ENCODE measurements around the gene HCLS1.
"Not testable (repeated sequence)": the region's sequence is repeated elsewhere in the genome, so short reads cannot be mapped to it uniquely, and the experiment has no call there.

The HCLS1 gene

DNA sequence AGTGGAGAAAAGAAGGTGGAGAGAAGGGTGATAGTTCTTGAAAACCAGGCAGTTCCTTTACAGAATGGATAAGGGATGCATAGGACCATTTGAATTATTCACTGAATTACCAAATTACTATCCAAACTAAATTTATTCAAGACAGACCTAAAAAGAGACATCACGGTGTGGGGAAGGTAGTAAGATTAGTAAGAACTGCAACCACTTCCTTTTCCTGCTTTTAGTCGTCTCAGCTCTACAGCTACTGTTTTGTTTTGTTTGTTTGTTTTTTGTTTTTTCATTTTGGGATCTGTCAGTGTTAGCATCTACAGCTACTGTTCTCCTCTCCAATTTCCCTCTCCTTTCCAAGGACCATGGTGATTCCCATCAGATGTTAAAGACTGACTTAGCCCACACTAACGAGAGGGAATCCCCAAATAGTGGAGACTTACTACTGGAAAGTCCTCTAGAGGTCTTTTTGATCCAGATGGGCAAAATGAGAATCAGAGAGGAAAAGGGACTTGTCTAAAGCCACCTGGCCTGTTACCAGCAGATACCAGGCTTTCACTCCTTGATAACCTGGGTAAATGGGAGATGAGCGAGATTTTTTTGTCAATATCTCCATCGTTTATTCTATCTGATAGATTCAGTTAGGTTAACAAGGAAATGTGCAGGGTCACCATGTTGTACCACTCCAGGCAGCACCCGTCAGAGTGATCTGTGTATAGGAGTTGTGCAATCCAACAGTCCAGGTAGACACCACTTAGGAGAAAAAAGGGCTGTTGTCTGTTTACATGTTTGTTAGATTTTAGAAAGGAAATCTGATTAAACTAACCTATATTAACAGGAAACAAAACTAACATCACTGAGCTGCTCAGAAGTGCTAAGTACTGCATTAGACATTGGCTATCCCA is 6.0 kb downstream of the HCLS1 start:
- no peak for DNase-seq

DNA sequence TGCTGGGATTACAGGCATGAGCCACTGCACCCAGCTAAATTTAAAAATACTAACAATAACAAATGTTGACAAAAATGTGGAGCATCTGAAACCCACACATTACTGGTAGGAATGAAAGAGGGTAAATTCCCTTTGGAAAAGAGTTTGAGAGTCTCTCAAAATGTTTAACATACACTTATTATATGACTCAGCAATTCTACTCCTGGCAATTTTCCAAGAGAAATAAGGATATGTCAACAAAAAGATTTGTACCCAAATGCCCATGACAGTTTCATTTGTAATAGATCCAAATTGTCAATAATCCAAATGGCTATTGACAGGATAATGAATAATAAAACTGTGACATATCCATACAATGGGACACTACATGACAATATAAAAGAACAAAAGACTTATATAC is 9.0 kb downstream of the HCLS1 start:
- no peak for DNase-seq

DNA sequence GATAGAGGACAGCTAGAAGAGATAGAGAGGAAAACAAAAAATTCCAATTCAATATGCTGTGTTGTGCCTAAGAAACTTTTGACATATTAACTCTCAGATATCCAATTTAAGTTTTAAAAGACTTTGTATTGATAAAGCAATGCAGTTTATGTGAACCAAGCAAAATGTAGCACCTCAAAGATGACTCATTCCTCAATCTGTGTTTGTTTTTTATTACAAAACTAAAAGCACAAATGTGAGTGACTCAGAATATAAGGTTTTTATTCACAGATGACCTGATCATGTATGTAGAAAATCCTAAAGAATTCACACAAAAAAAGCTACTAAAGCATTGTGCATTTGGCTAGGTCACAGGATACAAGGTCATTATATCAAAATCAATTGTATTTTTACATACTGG is 11.1 kb downstream of the HCLS1 start:
- DNase-seq = no peak

- no peak for DNase-seq
Measured at GRCh38 chr3:121648219-121648958, 12.3 kb downstream of the HCLS1 start.

GRCh38 chr3:121645054-121645453 is 15.6 kb downstream of the HCLS1 start:
- no peak for DNase-seq

DNA sequence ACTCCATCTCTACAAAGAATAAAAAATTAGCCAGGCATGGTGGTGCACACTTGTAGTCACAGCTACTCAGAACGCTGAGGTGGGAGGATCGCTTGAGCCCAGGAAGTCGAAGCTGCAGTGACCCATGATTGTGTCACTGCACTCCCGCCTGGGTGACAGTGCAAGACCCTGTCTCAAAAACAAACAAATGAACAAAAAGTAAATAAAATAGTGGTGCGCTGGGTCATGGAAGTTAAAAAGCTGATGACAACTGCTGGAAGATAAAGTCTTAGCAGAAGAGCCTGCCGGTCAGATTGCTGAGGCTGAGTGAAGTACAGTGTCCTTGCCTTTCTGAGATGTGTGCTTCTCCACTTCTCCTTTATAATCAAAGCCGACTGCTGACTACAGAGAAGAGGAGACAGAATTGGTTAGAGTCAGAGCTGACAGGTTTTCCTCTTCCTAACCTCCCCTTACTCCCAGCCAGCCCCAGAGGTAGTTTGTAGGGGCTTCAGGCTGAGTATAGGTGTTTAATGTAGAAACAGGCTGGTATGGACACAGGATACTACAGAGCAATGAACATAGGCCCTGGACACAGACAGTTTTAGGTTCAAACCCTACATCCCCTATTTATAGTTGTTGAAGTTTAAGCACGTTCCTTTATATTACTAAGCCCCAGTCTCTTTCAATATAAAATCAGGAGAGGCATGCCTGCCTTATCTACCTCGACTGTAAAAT is 17.9 kb downstream of the HCLS1 start:
- DNase-seq = no peak

DNA sequence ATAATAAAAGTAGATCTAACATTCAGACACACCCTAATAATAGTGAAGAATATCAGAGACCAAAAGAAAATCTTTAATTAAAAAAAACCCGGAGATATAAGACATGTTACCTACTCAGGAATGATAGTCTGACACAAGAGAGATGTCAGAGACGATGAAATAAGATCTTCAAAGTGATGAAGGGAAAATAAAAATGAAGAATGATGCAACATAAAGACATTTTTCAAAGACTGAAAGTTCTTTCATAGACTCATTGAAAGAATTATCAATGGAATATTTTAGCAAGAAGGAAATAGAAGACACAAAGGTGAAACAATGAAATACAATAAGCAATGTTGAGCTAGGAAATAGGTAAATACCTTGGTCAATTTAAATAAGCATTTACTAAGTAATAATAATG is 19.6 kb downstream of the HCLS1 start:
- no peak for DNase-seq

GRCh38 chr3:121637922-121638321 is 22.8 kb downstream of the HCLS1 start:
- no peak for DNase-seq

DNA sequence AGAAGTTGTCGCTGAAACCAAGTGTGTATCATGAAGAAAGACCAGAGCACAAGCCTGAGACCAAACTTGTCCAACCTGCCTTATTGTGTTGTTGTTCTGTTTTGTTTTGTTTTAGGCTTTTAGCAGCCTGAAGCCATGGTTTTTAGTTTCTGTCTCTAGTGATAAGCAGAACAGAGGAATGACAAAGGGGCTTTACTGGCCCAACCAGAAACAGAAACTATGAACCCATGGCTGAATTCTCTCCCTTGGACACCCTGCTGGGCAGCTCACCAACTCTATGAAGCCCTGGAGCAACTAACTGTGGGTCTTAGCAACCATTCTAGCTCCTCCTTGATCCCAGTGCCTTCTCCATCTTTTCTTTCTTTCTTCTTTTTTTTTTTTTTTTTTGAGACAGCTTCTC is 30.3 kb downstream of the HCLS1 start:
- DNase-seq = no peak

DNA sequence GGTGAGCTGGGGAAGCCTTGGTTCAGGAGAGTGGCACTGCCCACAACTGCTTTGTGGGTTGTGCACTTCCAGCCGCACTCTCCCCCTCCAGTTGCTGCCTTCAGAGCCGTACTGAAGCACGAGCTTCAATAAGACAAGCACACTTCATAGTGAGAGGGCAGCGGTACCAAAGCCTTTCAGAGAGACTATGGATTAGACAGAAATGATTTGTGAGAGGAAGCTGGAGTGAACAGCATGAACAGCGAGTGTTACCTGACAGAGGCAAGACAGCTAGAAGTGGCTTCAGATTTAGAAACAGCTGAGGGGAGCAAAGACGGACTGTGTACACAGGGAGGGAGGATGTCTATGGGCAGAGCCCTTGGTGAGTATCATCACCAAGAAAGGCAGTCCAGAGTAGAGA is 31.1 kb downstream of the HCLS1 start:
- no peak for DNase-seq

DNA sequence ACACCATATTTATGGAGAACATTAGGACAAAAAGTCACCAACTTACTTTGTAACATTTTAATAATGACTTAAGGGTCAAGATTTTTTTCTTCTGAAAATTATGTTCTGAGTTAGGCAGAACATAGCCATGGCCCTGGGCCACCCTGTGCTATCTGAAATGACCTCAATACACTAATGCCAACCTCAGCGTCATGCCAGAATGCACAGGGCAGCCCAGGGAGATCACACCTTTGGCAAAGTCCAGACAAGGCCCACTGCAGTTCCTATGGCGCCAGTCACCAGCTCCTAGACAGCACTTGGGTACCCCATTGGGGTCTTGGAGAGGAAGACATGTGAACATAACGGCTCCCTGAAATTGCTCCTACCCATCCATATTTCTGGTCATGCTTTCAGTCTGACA is 33.1 kb downstream of the HCLS1 start:
- no peak for DNase-seq

DNA sequence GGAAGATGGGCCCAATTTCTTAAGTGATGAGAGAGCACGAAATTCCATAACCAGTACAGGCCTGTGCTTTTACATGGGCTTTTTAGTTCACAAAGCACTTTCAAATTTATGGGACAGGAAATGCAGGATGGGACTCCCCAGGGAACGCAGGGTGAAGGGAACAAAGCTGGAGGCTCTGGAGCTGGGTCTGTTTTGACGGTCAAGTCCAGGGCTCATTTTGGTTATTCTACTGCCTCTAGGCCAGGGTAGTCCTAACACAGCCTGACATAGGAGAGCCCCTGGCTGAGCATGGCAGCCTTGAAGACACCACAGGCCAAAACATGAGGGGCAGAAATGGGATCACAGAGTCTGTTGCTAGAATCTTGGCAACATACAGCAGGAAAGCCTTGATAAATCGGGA is 33.5 kb downstream of the HCLS1 start:
- DNase-seq = no peak

GRCh38 chr3:121626495-121626894 is 34.2 kb downstream of the HCLS1 start:
- DNase-seq = no peak

- no peak for DNase-seq
Measured at GRCh38 chr3:121624147-121624899, 36.4 kb downstream of the HCLS1 start.

- DNase-seq = no peak
Measured at GRCh38 chr3:121621491-121621890, 39.2 kb downstream of the HCLS1 start.

GRCh38 chr3:121619691-121620090 is 41.0 kb downstream of the HCLS1 start:
- DNase-seq = no peak

- no peak for DNase-seq
Measured at GRCh38 chr3:121606106-121606505, 54.6 kb downstream of the HCLS1 start.

GRCh38 chr3:121604759-121605158 is 55.9 kb downstream of the HCLS1 start:
- no peak for DNase-seq

DNA sequence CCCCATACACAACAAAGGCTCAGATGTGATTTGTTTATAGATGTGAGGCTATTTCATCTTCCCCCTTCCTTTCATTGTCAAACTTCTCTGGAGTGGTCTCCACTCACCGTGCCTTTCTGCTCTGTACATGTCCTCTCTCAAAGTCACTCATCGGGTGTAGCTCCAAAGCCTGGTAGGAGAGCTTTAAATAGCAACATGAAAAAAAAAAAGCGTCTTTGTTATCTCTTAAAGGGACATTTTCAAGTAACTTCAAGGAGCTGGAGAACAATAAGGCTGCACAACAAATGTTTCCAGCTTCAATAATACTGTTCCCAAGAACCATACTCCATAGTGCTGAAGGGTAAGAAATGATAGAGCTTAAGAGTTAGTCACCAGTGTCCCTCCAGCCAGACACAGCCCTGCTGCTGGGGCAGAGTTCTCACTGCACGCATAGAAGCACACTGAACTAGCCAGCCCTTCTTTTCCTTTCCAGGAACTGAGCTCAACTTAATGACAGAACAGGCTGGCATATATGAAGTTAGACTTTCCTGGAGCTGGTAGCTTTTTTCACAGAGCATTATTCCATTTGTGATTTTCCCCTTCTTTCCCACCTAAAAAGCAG is 59.4 kb downstream of the HCLS1 start:
- DNase-seq = no peak

- not testable (repeated sequence) for DNase-seq
Measured at GRCh38 chr3:121599900-121600299, 60.8 kb downstream of the HCLS1 start.

GRCh38 chr3:121598564-121598963 is 62.1 kb downstream of the HCLS1 start:
- DNase-seq = no peak

DNA sequence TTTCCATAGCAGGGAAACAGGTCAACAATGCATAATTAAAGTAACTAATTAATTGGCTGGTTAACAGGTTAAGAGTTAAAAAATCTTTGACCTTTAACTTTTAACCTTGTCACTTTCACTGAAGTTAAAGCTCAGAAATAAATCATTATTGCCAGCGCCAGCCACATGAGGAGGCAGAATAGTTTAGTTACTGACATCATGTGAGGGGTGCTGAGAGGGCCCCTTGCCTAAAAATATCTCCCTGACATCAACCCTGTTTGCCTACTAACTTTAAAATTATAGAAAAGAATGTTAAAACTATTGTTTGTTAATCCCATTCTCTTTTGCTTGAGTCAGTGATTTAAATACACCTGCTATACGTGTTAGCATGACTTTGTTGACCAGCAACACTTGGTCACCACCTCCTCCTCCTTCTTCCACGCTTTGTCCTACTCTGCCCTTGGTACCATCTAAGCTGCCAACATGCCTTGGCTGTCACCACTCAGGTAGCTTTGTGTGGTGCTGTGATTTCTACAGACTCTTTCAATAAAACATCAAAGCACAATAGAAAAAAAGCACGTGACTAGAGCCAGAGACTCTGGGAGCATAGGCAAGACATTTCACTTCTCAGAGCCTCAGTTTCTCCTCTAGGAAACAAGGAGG is 64.8 kb downstream of the HCLS1 start:
- DNase-seq = no peak
